Neuronal stem cell (in vitro differentiated cells): ENCODE measurements around the gene DCLRE1B.

Experiments
- DNase-seq: peaks from one replicate; pipeline ENCODE4 v3.0.0-alpha.2; 2013; ENCODE audit warnings: low spot score
- H2AFZ ChIP-seq: one replicate; pipeline ENCODE4 v1.6.1; 2013; ENCODE audit warnings: mild to moderate bottlenecking, low read length, inconsistent platforms
- H2AK5ac ChIP-seq: 2 replicates; pipeline ENCODE4 v1.6.1; 2013; ENCODE audit warnings: low read depth, mild to moderate bottlenecking, inconsistent platforms, low read length, moderate library complexity, mixed read lengths
- H2BK120ac ChIP-seq: 2 replicates; pipeline ENCODE4 v1.6.1; 2013; ENCODE audit warnings: low read depth, mild to moderate bottlenecking, inconsistent platforms, low read length, moderate library complexity, mixed read lengths
- H2BK12ac ChIP-seq: one replicate; pipeline ENCODE4 v1.6.1; 2013; ENCODE audit warnings: low read length, inconsistent platforms
- H2BK15ac ChIP-seq: 2 replicates; pipeline ENCODE4 v1.6.1; 2013; ENCODE audit warnings: mild to moderate bottlenecking, low read length, inconsistent platforms, mixed read lengths
- H2BK5ac ChIP-seq: one replicate; pipeline ENCODE4 v1.6.1; 2013; ENCODE audit warnings: inconsistent platforms, mild to moderate bottlenecking, low read length, moderate library complexity
- H3K14ac ChIP-seq: one replicate; pipeline ENCODE4 v1.6.1; 2013; ENCODE audit warnings: low read length, inconsistent platforms
- H3K18ac ChIP-seq: 2 replicates; pipeline ENCODE4 v1.6.1; 2013; ENCODE audit warnings: low read length, inconsistent platforms
- H3K23ac ChIP-seq: 2 replicates; pipeline ENCODE4 v1.6.1; 2013; ENCODE audit warnings: low read depth, mild to moderate bottlenecking, mixed read lengths, low read length, inconsistent platforms; ENCODE audit not compliant: poor library complexity
- H3K27ac ChIP-seq: replicated peaks from 3 replicates; pipeline ENCODE4 v1.5.1; 2013; ENCODE audit warnings: low read length, inconsistent platforms
- H3K27me3 ChIP-seq, 3 experiments: 2 replicates each; pipeline ENCODE4 v1.6.1; 2013; ENCODE audit warnings: low read length in 3 of 3, mild to moderate bottlenecking in 2 of 3, inconsistent platforms in 1 of 3, low read depth in 1 of 3, mixed read lengths in 1 of 3, moderate library complexity in 1 of 3; ENCODE audit not compliant: control insufficient read depth in 3 of 3, insufficient read depth in 3 of 3
- H3K36me3 ChIP-seq, 2 donors: replicated peaks in 1 of 2; 2 replicates each; pipeline ENCODE4 v1.6.1; 2013; ENCODE audit warnings: low read length in 2 of 2; ENCODE audit not compliant: control insufficient read depth in 2 of 2, insufficient read depth in 2 of 2
- H3K4ac ChIP-seq: 2 replicates; pipeline ENCODE4 v1.6.1; 2013; ENCODE audit warnings: inconsistent platforms, mild to moderate bottlenecking, low read length, moderate library complexity
- H3K4me1 ChIP-seq, 2 donors: 1 replicate in 1 of 2; 2 replicates in 1 of 2; pipeline ENCODE4 v1.6.1; 2013; ENCODE audit warnings: low read length in 2 of 2, low read depth in 1 of 2; ENCODE audit not compliant: control insufficient read depth in 2 of 2, insufficient read depth in 1 of 2
- H3K4me2 ChIP-seq: one replicate; pipeline ENCODE4 v1.6.1; 2013; ENCODE audit warnings: mild to moderate bottlenecking, low read length, inconsistent platforms; ENCODE audit not compliant: insufficient read depth, poor library complexity, severe bottlenecking
- H3K4me3 ChIP-seq, 2 donors: 2 replicates each; pipeline ENCODE4 v1.5.1; 2013; ENCODE audit warnings: low read length in 2 of 2, mild to moderate bottlenecking in 2 of 2, inconsistent platforms in 1 of 2, moderate library complexity in 1 of 2
- H3K79me1 ChIP-seq: one replicate; pipeline ENCODE4 v1.6.1; 2013; ENCODE audit warnings: low read depth, mild to moderate bottlenecking, inconsistent platforms, low read length, moderate library complexity
- H3K9ac ChIP-seq: one replicate; pipeline ENCODE4 v1.6.1; 2013; ENCODE audit warnings: mild to moderate bottlenecking, low read depth, low read length, inconsistent platforms; ENCODE audit not compliant: poor library complexity
- H3K9me3 ChIP-seq, 2 donors: replicated peaks in 1 of 2; 2 replicates each; pipeline versions ENCODE3 to v1.6.1; 2013; ENCODE audit warnings: low read length in 2 of 2, mild to moderate bottlenecking in 2 of 2, inconsistent platforms in 1 of 2, low read depth in 1 of 2, mixed read lengths in 1 of 2, moderate library complexity in 1 of 2; ENCODE audit not compliant: control insufficient read depth in 2 of 2, insufficient read depth in 1 of 2
- H4K8ac ChIP-seq: one replicate; pipeline ENCODE4 v1.6.1; 2013; ENCODE audit warnings: low read depth, mild to moderate bottlenecking, inconsistent platforms, low read length, moderate library complexity
- H4K91ac ChIP-seq: one replicate; pipeline ENCODE4 v1.6.1; 2013; ENCODE audit warnings: low read length, low read depth, mild to moderate bottlenecking, inconsistent platforms; ENCODE audit not compliant: poor library complexity
- whole genome bisulfite sequencing, 2 donors: extraction: QIAGEN DNeasy Blood & Tissue Kit; methylation state at CpG; one replicate each; pipeline ENCODE4 v1.1.7; 2013; ENCODE audit warnings: missing lambda C conversion rate in 2 of 2, mixed read lengths in 1 of 2; ENCODE audit not compliant: insufficient read length in 2 of 2, insufficient replicate concordance in 1 of 2; ENCODE audit errors: extremely low coverage in 2 of 2; 5-methylcytosine and 5-hydroxymethylcytosine counted together

Gene DCLRE1B

GRCh38 chr1:113931451-113931851, 26.3 kb downstream of the DCLRE1B start:
- Histone ChIP-seq H3K23ac (no peak overlapping the region), H3K4me1 (peaks cover 5 to 9% of the 10 kb centered on the region in 2 donors), H2AK5ac (no peak overlapping the region), H3K18ac (no peak overlapping the region), H3K4me3 (no peak overlapping the region), H3K79me1 (peaks cover 6% of the 10 kb centered on the region), H4K91ac (no peak overlapping the region), H3K9ac (no peak overlapping the region), H2BK12ac (no peak overlapping the region), H2AFZ (no peak overlapping the region), H3K27me3 (no peaks in the 10 kb centered on the region), H3K36me3 (no peaks in the 10 kb centered on the region), H3K27ac (no peak overlapping the region), H3K14ac (no peak overlapping the region), H2BK5ac (no peak overlapping the region), H3K4ac (no peak overlapping the region), H2BK120ac (no peak overlapping the region), H3K9me3 (no peaks in the 10 kb centered on the region), H4K8ac (no peak overlapping the region), H3K4me2 (no peak overlapping the region), H2BK15ac (no peak overlapping the region)
- no CpG with 5 or more reads among the region's 3 CpGs for WGBS, 2 donors
- DNase-seq, result no peak

GRCh38 chr1:113934006-113934405, 28.9 kb downstream of the DCLRE1B start:
- no peak overlapping the region for H4K91ac ChIP-seq
- no peak overlapping the region for H2AK5ac ChIP-seq
- no peaks in the 10 kb centered on the region for H3K27me3 ChIP-seq
- H4K8ac ChIP-seq, result no peak overlapping the region
- H3K4me3 ChIP-seq, result no peak overlapping the region
- no peak overlapping the region for H3K4me2 ChIP-seq
- no peak overlapping the region for H3K4ac ChIP-seq
- H3K79me1 ChIP-seq, result peaks cover 9% of the 10 kb centered on the region
- H3K4me1 ChIP-seq, result peaks cover 1 to 4% of the 10 kb centered on the region in 2 donors
- no peaks in the 10 kb centered on the region for H3K9me3 ChIP-seq
- no peak overlapping the region for H3K14ac ChIP-seq
- H2AFZ ChIP-seq, result no peak overlapping the region
- H2BK12ac ChIP-seq, result no peak overlapping the region
- no peak overlapping the region for H3K23ac ChIP-seq
- no peak overlapping the region for H3K18ac ChIP-seq
- H2BK5ac ChIP-seq, result no peak overlapping the region
- H3K9ac ChIP-seq, result no peak overlapping the region
- DNase-seq, result no peak
- H3K36me3 ChIP-seq, result no peaks in the 10 kb centered on the region
- no peak overlapping the region for H3K27ac ChIP-seq
- H2BK15ac ChIP-seq, result no peak overlapping the region
- no peak overlapping the region for H2BK120ac ChIP-seq

- no peak for DNase-seq
- H2BK120ac ChIP-seq, result no peak overlapping the region
Measured at GRCh38 chr1:113934511-113935055, 29.5 kb downstream of the DCLRE1B start.

GRCh38 chr1:113935176-113935575, 30.1 kb downstream of the DCLRE1B start:
- no peak overlapping the region for H4K91ac ChIP-seq
- no peak overlapping the region for H2BK12ac ChIP-seq
- no peak overlapping the region for H3K18ac ChIP-seq
- H2BK5ac ChIP-seq, result no peak overlapping the region
- no peak for DNase-seq
- no peak overlapping the region for H3K27ac ChIP-seq
- no peak overlapping the region for H2AFZ ChIP-seq
- no peak overlapping the region for H3K4ac ChIP-seq
- H4K8ac ChIP-seq, result no peak overlapping the region
- H3K79me1 ChIP-seq, result peaks cover 5% of the 10 kb centered on the region
- H3K4me3 ChIP-seq, result no peak overlapping the region
- no peak overlapping the region for H3K9ac ChIP-seq
- H3K14ac ChIP-seq, result no peak overlapping the region
- WGBS, 2 donors, result no CpG with 5 or more reads among the region's 1 CpG
- no peaks in the 10 kb centered on the region for H3K27me3 ChIP-seq
- H2BK15ac ChIP-seq, result no peak overlapping the region
- no peak overlapping the region for H2AK5ac ChIP-seq
- H3K4me1 ChIP-seq, result peaks cover 1 to 4% of the 10 kb centered on the region in 2 donors
- no peak overlapping the region for H3K4me2 ChIP-seq
- no peak overlapping the region for H2BK120ac ChIP-seq
- H3K36me3 ChIP-seq, result peaks cover under 1% of the 10 kb centered on the region in 2 donors
- no peaks in the 10 kb centered on the region for H3K9me3 ChIP-seq
- H3K23ac ChIP-seq, result no peak overlapping the region

More at GRCh38 chr1:113934511-113935055, 29.5 kb downstream of the DCLRE1B start:
- no peak overlapping the region for H3K14ac ChIP-seq
- H2BK12ac ChIP-seq, result no peak overlapping the region
- H3K4me1 ChIP-seq, result peaks cover 1 to 4% of the 10 kb centered on the region in 2 donors
- no CpG with 5 or more reads among the region's 5 CpGs for WGBS, 2 donors
- no peak overlapping the region for H3K18ac ChIP-seq
- no peak overlapping the region for H3K9ac ChIP-seq
- peaks cover 9% of the 10 kb centered on the region for H3K79me1 ChIP-seq
- no peak overlapping the region for H3K4me2 ChIP-seq
- H2AK5ac ChIP-seq, result no peak overlapping the region
- H3K23ac ChIP-seq, result no peak overlapping the region
- H3K27ac ChIP-seq, result no peak overlapping the region
- no peak overlapping the region for H2AFZ ChIP-seq
- H4K8ac ChIP-seq, result no peak overlapping the region
- no peak overlapping the region for H2BK5ac ChIP-seq
- H3K36me3 ChIP-seq, result no peaks in the 10 kb centered on the region
- no peaks in the 10 kb centered on the region for H3K9me3 ChIP-seq
- H2BK15ac ChIP-seq, result no peak overlapping the region
- H3K4ac ChIP-seq, result no peak overlapping the region
- H4K91ac ChIP-seq, result no peak overlapping the region
- H3K4me3 ChIP-seq, result no peak overlapping the region
- no peaks in the 10 kb centered on the region for H3K27me3 ChIP-seq
